HepG2 (cell line): Measurements from ENCODE around the gene SNAI1. TPM values are rescaled to one million over a fixed set of nuclear protein-coding genes. Genes with fewer than 3 reads are reported as not detected.

Source experiments
- ATM ChIP-seq: fragments of 450-650 bp; IDR thresholded peaks from 2 replicates; pipeline ENCODE4 v1.7.1; 2017; ENCODE audit warnings: mild to moderate bottlenecking, borderline replicate concordance
- BATF2 ChIP-seq: sonication (generic); formaldehyde crosslinking; IDR thresholded peaks from 2 replicates; pipeline ENCODE4 v1.8.0; 2022; ENCODE audit warnings: mild to moderate bottlenecking, missing genetic modification reagents, moderate library complexity
- BRF2 ChIP-seq: sonication (generic); formaldehyde crosslinking; IDR thresholded peaks from 2 replicates; pipeline ENCODE4 v1.8.1; 2022; ENCODE audit warnings: mild to moderate bottlenecking, missing genetic modification reagents
- ETV5 ChIP-seq: IDR thresholded peaks from 2 replicates; pipeline ENCODE4 v1.6.1; 2018; ENCODE audit warnings: missing biosample characterization, missing genetic modification reagents, inconsistent platforms, borderline replicate concordance
- JUNB ChIP-seq: sonication (generic); formaldehyde crosslinking; IDR thresholded peaks from 2 replicates; pipeline ENCODE4 v1.8.0; 2022; ENCODE audit warnings: missing genetic modification reagents, mild to moderate bottlenecking, borderline replicate concordance
- MAZ ChIP-seq, 2 experiments: sonication (generic) in 1 of 2; formaldehyde crosslinking in 1 of 2; IDR thresholded peaks; 2 replicates each; pipeline versions ENCODE4 v1.5.0 to v1.6.1; 2012 to 2020; ENCODE audit warnings: low read depth in 2 of 2, mild to moderate bottlenecking in 2 of 2, borderline replicate concordance in 1 of 2, improper control_type of control experiment in 1 of 2, low read length in 1 of 2, missing genetic modification reagents in 1 of 2, moderate library complexity in 1 of 2
- MEIS1 ChIP-seq: sonication (generic); formaldehyde crosslinking; IDR thresholded peaks from 2 replicates; pipeline ENCODE4 v1.9.0; 2021; ENCODE audit warnings: mild to moderate bottlenecking, missing genetic modification reagents, moderate library complexity, borderline replicate concordance
- MXI1 ChIP-seq: IDR thresholded peaks from 3 replicates; pipeline ENCODE4 v1.6.1; 2012; ENCODE audit warnings: low read depth, low read length, inconsistent platforms, borderline replicate concordance
- NPAS2 ChIP-seq: sonication (generic); formaldehyde crosslinking; IDR thresholded peaks from 2 replicates; pipeline ENCODE4 v1.8.0; 2022; ENCODE audit warnings: mild to moderate bottlenecking, missing genetic modification reagents, borderline replicate concordance
- PLSCR1 ChIP-seq: sonication (generic); formaldehyde crosslinking; IDR thresholded peaks from 2 replicates; pipeline ENCODE4 v1.5.0; 2020; ENCODE audit warnings: missing genetic modification reagents, mild to moderate bottlenecking, borderline replicate concordance
- RBAK ChIP-seq: sonication (generic); formaldehyde crosslinking; IDR thresholded peaks from 2 replicates; pipeline ENCODE4 v1.5.1; 2020; ENCODE audit warnings: mild to moderate bottlenecking, missing genetic modification reagents
- SNAPC5 ChIP-seq: sonication (generic); formaldehyde crosslinking; IDR thresholded peaks from 2 replicates; pipeline ENCODE4 v1.8.1; 2023; ENCODE audit warnings: mild to moderate bottlenecking, missing genetic modification reagents, borderline replicate concordance
- XRCC5 ChIP-seq: fragments of 200-400 bp; formaldehyde crosslinking; optimal IDR thresholded peaks from 2 replicates; pipeline ENCODE3; 2017; ENCODE audit warnings: mild to moderate bottlenecking, low read length
- ZNF12 ChIP-seq: sonication (generic); formaldehyde crosslinking; IDR thresholded peaks from 2 replicates; pipeline ENCODE4 v1.5.0; 2020; ENCODE audit warnings: missing genetic modification reagents
- ZNF326 ChIP-seq: sonication (generic); formaldehyde crosslinking; IDR thresholded peaks from 2 replicates; pipeline ENCODE4 v1.4.0; 2020; ENCODE audit warnings: missing genetic modification reagents, borderline replicate concordance
- ZNF660 ChIP-seq: sonication (generic); formaldehyde crosslinking; IDR thresholded peaks from 2 replicates; pipeline ENCODE4 v1.5.1; 2020; ENCODE audit warnings: mild to moderate bottlenecking, low read depth, missing genetic modification reagents, borderline replicate concordance
- polyA plus RNA-seq, 8 experiments: library from polyadenylated mRNA; depleted of rRNA in 3 of 8; stranded (reverse) in 7 of 8; unstranded in 1 of 8; fragments of >200 nt; fragmentation: Illumina TruSeq in 4 of 8; extraction: Trizol in 4 of 8; gene quantifications; 2 replicates each; pipeline versions ENCODE4 v1.2.1 to v1.2.3, GENCODE V29; 2011 to 2016; ENCODE audit warnings: low read depth in 4 of 8, missing spikeins in 1 of 8, mixed read lengths in 1 of 8; ENCODE audit not compliant: insufficient read depth in 1 of 8
- total RNA-seq, 5 experiments: library from RNA; depleted of rRNA; stranded (reverse); fragments of >200 nt; fragmentation: Illumina TruSeq; extraction: Trizol; gene quantifications; 2 replicates each; pipeline ENCODE4 v1.2.3, GENCODE V29; 2016; ENCODE audit warnings: low read depth in 1 of 5
- TF ChIP-seq, protein P1 (sequence below): IDR thresholded peaks from 2 replicates; pipeline ENCODE4 v1.6.1; 2012; ENCODE audit warnings: inconsistent platforms
- TF ChIP-seq, protein P2 (sequence below): sonication (generic); formaldehyde crosslinking; IDR thresholded peaks from 2 replicates; pipeline ENCODE4 v1.8.0; 2022; ENCODE audit warnings: mild to moderate bottlenecking, missing genetic modification reagents, moderate library complexity
- TF ChIP-seq, protein P3 (sequence below): sonication (generic); formaldehyde crosslinking; IDR thresholded peaks from 2 replicates; pipeline ENCODE4 v1.4.0; 2020; ENCODE audit warnings: missing genetic modification reagents
- TF ChIP-seq, protein P4 (sequence below): sonication (generic); formaldehyde crosslinking; IDR thresholded peaks from 2 replicates; pipeline ENCODE4 v1.4.0; 2020; ENCODE audit warnings: missing genetic modification reagents, low read depth, mild to moderate bottlenecking, borderline replicate concordance

Gene SNAI1
- total and polyA plus RNA-seq, 2 of the 13 experiments (the other 11 are each of a cell fraction or from before 2014, with no cell fraction given), result 1.3 to 1.4 TPM

- TF ChIP-seq BRF2 (CRISPR knock-in tag) (no peak), ZNF326 (no peak), ZNF660 (CRISPR knock-in tag) (no peak), ATM (no peak), MXI1 (peak; percentile 22; the same call in 1 of the 3 replicates), PLSCR1 (no peak), MAZ (IDR thresholded peaks at IDR 0.05; ENCODE audit: borderline replicate concordance, low read depth, low read length) (0 out of 2 replicates have a peak, but pooled peaks have one; percentile 25), MAZ (CRISPR knock-in tag; IDR thresholded peaks at IDR 0.05; ENCODE audit: low read depth) (no peak), BATF2 (no peak), RBAK (CRISPR knock-in tag) (no peak), NPAS2 (CRISPR knock-in tag) (no peak), ETV5 (CRISPR knock-in tag) (no peak), JUNB (CRISPR knock-in tag) (0 out of 2 replicates have a peak, but pooled peaks have one; percentile 16), ZNF12 (CRISPR knock-in tag) (no peak), XRCC5 (no peak), MEIS1 (no peak), SNAPC5 (no peak)
- TF ChIP-seq, protein P1, sequence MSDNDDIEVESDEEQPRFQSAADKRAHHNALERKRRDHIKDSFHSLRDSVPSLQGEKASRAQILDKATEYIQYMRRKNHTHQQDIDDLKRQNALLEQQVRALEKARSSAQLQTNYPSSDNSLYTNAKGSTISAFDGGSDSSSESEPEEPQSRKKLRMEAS, result peak; percentile 32; the same call in 1 of the 2 replicates
- TF ChIP-seq, protein P2, sequence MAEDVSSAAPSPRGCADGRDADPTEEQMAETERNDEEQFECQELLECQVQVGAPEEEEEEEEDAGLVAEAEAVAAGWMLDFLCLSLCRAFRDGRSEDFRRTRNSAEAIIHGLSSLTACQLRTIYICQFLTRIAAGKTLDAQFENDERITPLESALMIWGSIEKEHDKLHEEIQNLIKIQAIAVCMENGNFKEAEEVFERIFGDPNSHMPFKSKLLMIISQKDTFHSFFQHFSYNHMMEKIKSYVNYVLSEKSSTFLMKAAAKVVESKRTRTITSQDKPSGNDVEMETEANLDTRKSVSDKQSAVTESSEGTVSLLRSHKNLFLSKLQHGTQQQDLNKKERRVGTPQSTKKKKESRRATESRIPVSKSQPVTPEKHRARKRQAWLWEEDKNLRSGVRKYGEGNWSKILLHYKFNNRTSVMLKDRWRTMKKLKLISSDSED (CRISPR knock-in tag), result no peak
- TF ChIP-seq, protein P3, sequence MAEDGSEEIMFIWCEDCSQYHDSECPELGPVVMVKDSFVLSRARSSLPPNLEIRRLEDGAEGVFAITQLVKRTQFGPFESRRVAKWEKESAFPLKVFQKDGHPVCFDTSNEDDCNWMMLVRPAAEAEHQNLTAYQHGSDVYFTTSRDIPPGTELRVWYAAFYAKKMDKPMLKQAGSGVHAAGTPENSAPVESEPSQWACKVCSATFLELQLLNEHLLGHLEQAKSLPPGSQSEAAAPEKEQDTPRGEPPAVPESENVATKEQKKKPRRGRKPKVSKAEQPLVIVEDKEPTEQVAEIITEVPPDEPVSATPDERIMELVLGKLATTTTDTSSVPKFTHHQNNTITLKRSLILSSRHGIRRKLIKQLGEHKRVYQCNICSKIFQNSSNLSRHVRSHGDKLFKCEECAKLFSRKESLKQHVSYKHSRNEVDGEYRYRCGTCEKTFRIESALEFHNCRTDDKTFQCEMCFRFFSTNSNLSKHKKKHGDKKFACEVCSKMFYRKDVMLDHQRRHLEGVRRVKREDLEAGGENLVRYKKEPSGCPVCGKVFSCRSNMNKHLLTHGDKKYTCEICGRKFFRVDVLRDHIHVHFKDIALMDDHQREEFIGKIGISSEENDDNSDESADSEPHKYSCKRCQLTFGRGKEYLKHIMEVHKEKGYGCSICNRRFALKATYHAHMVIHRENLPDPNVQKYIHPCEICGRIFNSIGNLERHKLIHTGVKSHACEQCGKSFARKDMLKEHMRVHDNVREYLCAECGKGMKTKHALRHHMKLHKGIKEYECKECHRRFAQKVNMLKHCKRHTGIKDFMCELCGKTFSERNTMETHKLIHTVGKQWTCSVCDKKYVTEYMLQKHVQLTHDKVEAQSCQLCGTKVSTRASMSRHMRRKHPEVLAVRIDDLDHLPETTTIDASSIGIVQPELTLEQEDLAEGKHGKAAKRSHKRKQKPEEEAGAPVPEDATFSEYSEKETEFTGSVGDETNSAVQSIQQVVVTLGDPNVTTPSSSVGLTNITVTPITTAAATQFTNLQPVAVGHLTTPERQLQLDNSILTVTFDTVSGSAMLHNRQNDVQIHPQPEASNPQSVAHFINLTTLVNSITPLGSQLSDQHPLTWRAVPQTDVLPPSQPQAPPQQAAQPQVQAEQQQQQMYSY, result no peak
- TF ChIP-seq, protein P4, sequence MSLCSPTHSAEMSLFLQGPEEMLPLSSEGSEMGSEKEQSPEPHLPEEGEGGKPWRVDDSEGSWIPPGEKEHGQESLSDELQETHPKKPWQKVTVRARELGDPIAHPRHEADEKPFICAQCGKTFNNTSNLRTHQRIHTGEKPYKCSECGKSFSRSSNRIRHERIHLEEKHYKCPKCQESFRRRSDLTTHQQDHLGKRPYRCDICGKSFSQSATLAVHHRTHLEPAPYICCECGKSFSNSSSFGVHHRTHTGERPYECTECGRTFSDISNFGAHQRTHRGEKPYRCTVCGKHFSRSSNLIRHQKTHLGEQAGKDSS (CRISPR knock-in tag), result no peak
Measured at GRCh38 chr20:50027611-50028105, 44.9 kb downstream of the SNAI1 start (continued).
